SK-N-SH (cell line): Measurements from ENCODE around the gene NDUFAF8. TPM values are rescaled to one million over a fixed set of nuclear protein-coding genes. Genes with fewer than 3 reads are reported as not detected.

Source experiments
- CTCF ChIA-PET: fragments of 300-600, 350-600 bp; formaldehyde crosslinking; extraction: SDS; loops from one replicate; lab custom pipeline; 2021; lab: Yijun Ruan, JAX
- POLR2A ChIA-PET: fragments of 350-600 bp; sonication (Branson Sonifier 250); formaldehyde crosslinking; extraction: SDS; loops from one replicate; lab custom pipeline; 2020; ENCODE audit warnings: antibody characterized with exemption, inconsistent platforms; lab: Yijun Ruan, JAX
- DNase-seq: peaks from one replicate; pipeline ENCODE4 v3.0.0; 2012
- H2AFZ ChIP-seq: fragments of 200-600 bp; sonication (generic); 2 replicates; pipeline ENCODE4 v1.8.1; 2016; ENCODE audit warnings: antibody characterized with exemption, mild to moderate bottlenecking, low read depth
- H3F3A ChIP-seq: fragments of 200-600 bp; sonication (generic); replicated peaks from 2 replicates; pipeline ENCODE3; 2016; ENCODE audit warnings: antibody characterized with exemption, mild to moderate bottlenecking; ENCODE audit not compliant: insufficient read depth
- H3K27ac ChIP-seq, 2 experiments: fragments of 200-500 bp in 1 of 2; fragments of 200-600 bp in 1 of 2; sonication (Bioruptor generic) in 1 of 2; sonication (generic), shearing (Covaris generic) in 1 of 2; 2 replicates each; pipeline versions ENCODE4 v1.5.1 to v1.6.1; 2014 to 2016; ENCODE audit warnings: low read depth in 2 of 2, inconsistent platforms in 1 of 2, low read length in 1 of 2, mild to moderate bottlenecking in 1 of 2, mixed read lengths in 1 of 2
- H3K27me3 ChIP-seq: fragments of 200-600 bp; sonication (generic), shearing (Covaris generic); 2 replicates; pipeline ENCODE4 v1.6.1; 2016; ENCODE audit warnings: mixed run types; ENCODE audit not compliant: insufficient read depth
- H3K36me3 ChIP-seq, 2 experiments: fragments of 200-500 bp in 1 of 2; fragments of 200-600 bp in 1 of 2; sonication (Bioruptor generic) in 1 of 2; sonication (generic) in 1 of 2; replicated peaks in 1 of 2; 2 replicates each; pipeline versions ENCODE3 to v1.5.1; 2014 to 2016; ENCODE audit warnings: low read length in 1 of 2, mild to moderate bottlenecking in 1 of 2; ENCODE audit not compliant: insufficient read depth in 2 of 2, control insufficient read depth in 1 of 2
- H3K4me1 ChIP-seq, 2 experiments: fragments of 200-500 bp in 1 of 2; fragments of 200-600 bp in 1 of 2; sonication (Bioruptor generic) in 1 of 2; sonication (generic), shearing (Covaris generic) in 1 of 2; 2 replicates each; pipeline versions ENCODE4 v1.5.1 to v1.6.1; 2014 to 2016; ENCODE audit warnings: low read depth in 1 of 2, low read length in 1 of 2, mixed run types in 1 of 2; ENCODE audit not compliant: insufficient read depth in 2 of 2, control insufficient read depth in 1 of 2
- H3K4me2 ChIP-seq: fragments of 200-600 bp; sonication (generic), shearing (Covaris generic); 2 replicates; pipeline ENCODE4 v1.6.1; 2017; ENCODE audit warnings: mixed run types
- H3K4me3 ChIP-seq, 2 experiments: fragments of 200-500 bp in 1 of 2; fragments of 200-600 bp in 1 of 2; sonication (Bioruptor generic) in 1 of 2; sonication (generic), shearing (Covaris generic) in 1 of 2; 2 replicates each; pipeline versions ENCODE4 v1.5.1 to v1.8.1; 2014 to 2016; ENCODE audit warnings: low read depth in 2 of 2, inconsistent platforms in 1 of 2, low read length in 1 of 2, mild to moderate bottlenecking in 1 of 2, mixed read lengths in 1 of 2, moderate library complexity in 1 of 2
- H3K79me2 ChIP-seq: fragments of 200-600 bp; sonication (generic); 2 replicates; pipeline ENCODE4 v1.8.1; 2017; ENCODE audit warnings: mild to moderate bottlenecking; ENCODE audit not compliant: insufficient read depth
- H3K9ac ChIP-seq: fragments of 200-600 bp; sonication (generic); 2 replicates; pipeline ENCODE4 v1.6.1; 2017; ENCODE audit warnings: mixed run types
- H3K9me2 ChIP-seq: fragments of 200-600 bp; sonication (generic); 2 replicates; pipeline ENCODE4 v1.6.1; 2017; ENCODE audit warnings: mixed run types
- H3K9me3 ChIP-seq: fragments of 200-600 bp; sonication (generic); 2 replicates; pipeline ENCODE4 v1.6.1; 2017; ENCODE audit warnings: mixed run types, mild to moderate bottlenecking, moderate library complexity
- H4K20me1 ChIP-seq: fragments of 200-600 bp; sonication (generic); 2 replicates; pipeline ENCODE4 v1.6.1; 2017; ENCODE audit warnings: mild to moderate bottlenecking, mixed run types; ENCODE audit not compliant: insufficient read depth
- ELF1 ChIP-seq: IDR thresholded peaks from 2 replicates; pipeline ENCODE4 v1.4.0; 2012
- EZH2phosphoT487 ChIP-seq: fragments of 200-600 bp; sonication (generic); IDR thresholded peaks from 2 replicates; pipeline ENCODE4 v1.6.1; 2017; ENCODE audit warnings: low read depth, mixed run types, mild to moderate bottlenecking, antibody characterized with exemption, moderate library complexity, borderline replicate concordance
- FOSL2 ChIP-seq: IDR thresholded peaks from 2 replicates; pipeline ENCODE4 v1.4.0; 2012; ENCODE audit warnings: low read depth, mild to moderate bottlenecking, moderate library complexity, borderline replicate concordance
- FOXM1 ChIP-seq: IDR thresholded peaks from 2 replicates; pipeline ENCODE4 v1.4.0; 2012; ENCODE audit warnings: low read depth, mild to moderate bottlenecking
- IRF3 ChIP-seq: fragments of 150-350 bp; IDR thresholded peaks from 2 replicates; pipeline ENCODE4 v1.6.1; 2016; ENCODE audit warnings: mild to moderate bottlenecking, low read depth, low read length
- JUND ChIP-seq: IDR thresholded peaks from 2 replicates; pipeline ENCODE4 v1.4.0; 2012
- NRF1 ChIP-seq: IDR thresholded peaks from 2 replicates; pipeline ENCODE4 v1.6.1; 2012; ENCODE audit warnings: low read depth, mild to moderate bottlenecking, low read length
- POLR2AphosphoS5 ChIP-seq: IDR thresholded peaks from 2 replicates; pipeline ENCODE4 v1.6.1; 2012; ENCODE audit warnings: low read depth, low read length
- RAD21 ChIP-seq: IDR thresholded peaks from 2 replicates; pipeline ENCODE4 v1.6.1; 2012; ENCODE audit warnings: mild to moderate bottlenecking, low read length
- SIN3A ChIP-seq: IDR thresholded peaks from 2 replicates; pipeline ENCODE4 v1.6.1; 2012; ENCODE audit warnings: low read depth, mild to moderate bottlenecking, low read length, moderate library complexity, borderline replicate concordance
- TAF1 ChIP-seq: IDR thresholded peaks from 2 replicates; pipeline ENCODE4 v1.6.1; 2012; ENCODE audit warnings: low read depth, mild to moderate bottlenecking, low read length, moderate library complexity, borderline replicate concordance
- USF2 ChIP-seq: fragments of 150-350 bp; IDR thresholded peaks from 2 replicates; pipeline ENCODE4 v1.6.1; 2017; ENCODE audit warnings: antibody characterized with exemption, low read length, low read depth, borderline replicate concordance
- WGBS: methylation state at CpG from one replicate; pipeline ENCODE4 v1.1.6; 2017; ENCODE audit warnings: low lambda C conversion rate; 5-methylcytosine and 5-hydroxymethylcytosine counted together
- polyA plus RNA-seq, 3 experiments: library from polyadenylated mRNA; depleted of rRNA; stranded (reverse); fragments of >200 nt; gene quantifications; 2 replicates each; pipeline ENCODE4 v1.2.3, GENCODE V29; 2012
- TF ChIP-seq, protein P1 (sequence below): IDR thresholded peaks from 2 replicates; pipeline ENCODE4 v1.4.0; 2012; ENCODE audit warnings: low read depth
- TF ChIP-seq, protein P2 (sequence below): IDR thresholded peaks from 2 replicates; pipeline ENCODE4 v1.4.0; 2012; ENCODE audit warnings: low read depth, borderline replicate concordance
- TF ChIP-seq, protein P3 (sequence below): IDR thresholded peaks from 2 replicates; pipeline ENCODE4 v1.6.1; 2012; ENCODE audit warnings: mild to moderate bottlenecking, low read depth, low read length, moderate library complexity

Gene NDUFAF8
- polyA plus RNA-seq, 1 of the 3 experiments (the other 2 are of a cell fraction) = 229 TPM

DNA sequence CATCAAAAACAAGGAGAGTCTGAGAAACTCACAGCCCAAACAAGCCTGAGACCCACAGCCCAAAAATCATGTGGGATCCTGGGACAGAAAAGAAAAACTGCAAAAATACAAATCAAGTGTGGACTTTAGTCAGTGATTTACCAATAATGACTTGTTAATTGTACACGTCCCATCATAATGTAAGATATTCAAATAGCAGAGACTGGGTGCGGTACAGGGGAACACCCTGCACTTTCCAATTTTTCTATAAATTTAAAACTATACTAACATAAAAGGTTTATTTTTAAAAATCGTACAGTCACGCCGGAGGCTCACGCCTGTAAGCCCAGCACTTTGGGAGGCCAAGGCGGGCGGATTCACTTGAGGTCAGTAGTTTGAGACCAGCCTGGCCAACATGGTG lies 25.1 kb upstream of the NDUFAF8 start:
- WGBS = 97% methylated on average over 8 of the region's 8 CpGs
- TF ChIP-seq, protein P1, sequence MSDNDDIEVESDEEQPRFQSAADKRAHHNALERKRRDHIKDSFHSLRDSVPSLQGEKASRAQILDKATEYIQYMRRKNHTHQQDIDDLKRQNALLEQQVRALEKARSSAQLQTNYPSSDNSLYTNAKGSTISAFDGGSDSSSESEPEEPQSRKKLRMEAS = no peak
- TF ChIP-seq POLR2AphosphoS5 (no peak), ELF1 (no peak), IRF3 (no peak), RAD21 (no peak), NRF1 (no peak), FOXM1 (no peak), EZH2phosphoT487 (no peak)
- TF ChIP-seq, protein P2, sequence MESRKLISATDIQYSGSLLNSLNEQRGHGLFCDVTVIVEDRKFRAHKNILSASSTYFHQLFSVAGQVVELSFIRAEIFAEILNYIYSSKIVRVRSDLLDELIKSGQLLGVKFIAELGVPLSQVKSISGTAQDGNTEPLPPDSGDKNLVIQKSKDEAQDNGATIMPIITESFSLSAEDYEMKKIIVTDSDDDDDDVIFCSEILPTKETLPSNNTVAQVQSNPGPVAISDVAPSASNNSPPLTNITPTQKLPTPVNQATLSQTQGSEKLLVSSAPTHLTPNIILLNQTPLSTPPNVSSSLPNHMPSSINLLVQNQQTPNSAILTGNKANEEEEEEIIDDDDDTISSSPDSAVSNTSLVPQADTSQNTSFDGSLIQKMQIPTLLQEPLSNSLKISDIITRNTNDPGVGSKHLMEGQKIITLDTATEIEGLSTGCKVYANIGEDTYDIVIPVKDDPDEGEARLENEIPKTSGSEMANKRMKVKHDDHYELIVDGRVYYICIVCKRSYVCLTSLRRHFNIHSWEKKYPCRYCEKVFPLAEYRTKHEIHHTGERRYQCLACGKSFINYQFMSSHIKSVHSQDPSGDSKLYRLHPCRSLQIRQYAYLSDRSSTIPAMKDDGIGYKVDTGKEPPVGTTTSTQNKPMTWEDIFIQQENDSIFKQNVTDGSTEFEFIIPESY = no peak
- peaks cover 0 to 2% of the 10 kb centered on the region in 2 experiments for H3K36me3 ChIP-seq
- H3K4me3 ChIP-seq = no peak overlapping the region
- no peak overlapping the region for H3K4me2 ChIP-seq
- H3K27me3 ChIP-seq = no peaks in the 10 kb centered on the region
- no peak overlapping the region for H2AFZ ChIP-seq
- H3K9ac ChIP-seq = no peak overlapping the region
- no peaks in the 10 kb centered on the region for H3K4me1 ChIP-seq
- no peak for DNase-seq
- H3K79me2 ChIP-seq = 0 out of 2 replicates have a peak, but pooled peaks cover 7% of the 10 kb centered on the region
- H3K27ac ChIP-seq = no peak overlapping the region
- ChIA-PET CTCF (interaction anchor here (1.0 to 1.8 kb wide), 2 partner anchors 13 to 28 kb away, joined by 3 to 7 read pairs; no protein-coding TSS in a partner anchor), POLR2A (interaction anchor here (1.2 kb wide), 1 partner anchor 9 kb away, joined by 3 read pairs; the partner anchor contains the start of gene CEP131)
- H3K9me3 ChIP-seq = no peaks in the 10 kb centered on the region
- H3K9me2 ChIP-seq = no peaks in the 10 kb centered on the region
- H4K20me1 ChIP-seq = no peaks in the 10 kb centered on the region
- H3F3A ChIP-seq = no peaks in the 10 kb centered on the region

GRCh38 chr17:81217491-81217890 lies 21.6 kb upstream of the NDUFAF8 start:
- POLR2A ChIA-PET = no interaction called here
- no peak overlapping the region for H3K9ac ChIP-seq
- no peak overlapping the region for H3K4me3 ChIP-seq
- DNase-seq = no peak
- no peaks in the 10 kb centered on the region for H3K27me3 ChIP-seq
- H3K79me2 ChIP-seq = peaks cover 23% of the 10 kb centered on the region
- peaks cover 0 to 2% of the 10 kb centered on the region in 2 experiments for H3K36me3 ChIP-seq
- no peak overlapping the region for H3K4me2 ChIP-seq
- H3K9me2 ChIP-seq = no peaks in the 10 kb centered on the region
- H4K20me1 ChIP-seq = no peaks in the 10 kb centered on the region
- peaks cover 7 to 10% of the 10 kb centered on the region in 2 experiments; a peak in 2 of 4 replicates for H3K4me1 ChIP-seq
- CTCF ChIA-PET = interaction anchor here (1.1 to 1.7 kb wide), 4 partner anchors 9 to 75 kb away, joined by 3 to 6 read pairs (median 5); no protein-coding TSS in a partner anchor
- H3K27ac ChIP-seq = no peak overlapping the region
- WGBS = 92% methylated on average over 15 of the region's 18 CpGs
- H2AFZ ChIP-seq = no peak overlapping the region
- H3K9me3 ChIP-seq = no peaks in the 10 kb centered on the region
- H3F3A ChIP-seq = no peaks in the 10 kb centered on the region
- TF ChIP-seq IRF3 (no peak), TAF1 (no peak), FOSL2 (no peak), SIN3A (no peak), POLR2AphosphoS5 (no peak), JUND (no peak), USF2 (no peak)
- TF ChIP-seq, protein P3, sequence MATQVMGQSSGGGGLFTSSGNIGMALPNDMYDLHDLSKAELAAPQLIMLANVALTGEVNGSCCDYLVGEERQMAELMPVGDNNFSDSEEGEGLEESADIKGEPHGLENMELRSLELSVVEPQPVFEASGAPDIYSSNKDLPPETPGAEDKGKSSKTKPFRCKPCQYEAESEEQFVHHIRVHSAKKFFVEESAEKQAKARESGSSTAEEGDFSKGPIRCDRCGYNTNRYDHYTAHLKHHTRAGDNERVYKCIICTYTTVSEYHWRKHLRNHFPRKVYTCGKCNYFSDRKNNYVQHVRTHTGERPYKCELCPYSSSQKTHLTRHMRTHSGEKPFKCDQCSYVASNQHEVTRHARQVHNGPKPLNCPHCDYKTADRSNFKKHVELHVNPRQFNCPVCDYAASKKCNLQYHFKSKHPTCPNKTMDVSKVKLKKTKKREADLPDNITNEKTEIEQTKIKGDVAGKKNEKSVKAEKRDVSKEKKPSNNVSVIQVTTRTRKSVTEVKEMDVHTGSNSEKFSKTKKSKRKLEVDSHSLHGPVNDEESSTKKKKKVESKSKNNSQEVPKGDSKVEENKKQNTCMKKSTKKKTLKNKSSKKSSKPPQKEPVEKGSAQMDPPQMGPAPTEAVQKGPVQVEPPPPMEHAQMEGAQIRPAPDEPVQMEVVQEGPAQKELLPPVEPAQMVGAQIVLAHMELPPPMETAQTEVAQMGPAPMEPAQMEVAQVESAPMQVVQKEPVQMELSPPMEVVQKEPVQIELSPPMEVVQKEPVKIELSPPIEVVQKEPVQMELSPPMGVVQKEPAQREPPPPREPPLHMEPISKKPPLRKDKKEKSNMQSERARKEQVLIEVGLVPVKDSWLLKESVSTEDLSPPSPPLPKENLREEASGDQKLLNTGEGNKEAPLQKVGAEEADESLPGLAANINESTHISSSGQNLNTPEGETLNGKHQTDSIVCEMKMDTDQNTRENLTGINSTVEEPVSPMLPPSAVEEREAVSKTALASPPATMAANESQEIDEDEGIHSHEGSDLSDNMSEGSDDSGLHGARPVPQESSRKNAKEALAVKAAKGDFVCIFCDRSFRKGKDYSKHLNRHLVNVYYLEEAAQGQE = no peak
- TF ChIP-seq, protein P2 = no peak
